Endothelial cell of umbilical vein (primary cell): ENCODE results near the gene PEAR1. TPM values are rescaled to one million over a fixed set of nuclear protein-coding genes. Genes with fewer than 3 reads are reported as not detected.

Experiments used
- BruUV-seq: library from RNA; stranded (reverse); fragments of 400-500 nt; replicated peaks from 2 replicates; lab custom pipeline; 2021; lab: Mats Ljungman, UMichigan
- CTCF ChIA-PET: fragments of 300-600, 350-600 bp; sonication (Branson Sonifier 250); formaldehyde crosslinking; loops from one replicate; lab custom pipeline; 2021; ENCODE audit warnings: antibody characterized with exemption, inconsistent platforms; lab: Charles Lee
- POLR2A ChIA-PET: fragments of 300-600, 350-600 bp; sonication (Branson Sonifier 250); formaldehyde crosslinking; loops from one replicate; lab custom pipeline; 2021; ENCODE audit warnings: antibody characterized with exemption, inconsistent platforms; lab: Charles Lee
- DNase-seq: peaks from one replicate; pipeline ENCODE4 v3.0.0-alpha.2; 2011; ENCODE audit warnings: low read depth, low spot score
- FAIRE-seq: peaks from 2 replicates; lab custom pipeline; 2011; peaks lifted over from hg19 to GRCh38; lab: Jason Lieb, UNC
- H2AFZ ChIP-seq: 2 replicates; pipeline ENCODE4 v1.6.0; 2012; ENCODE audit warnings: low read depth, low read length, control low read depth, inconsistent platforms
- H3K27ac ChIP-seq: 2 replicates; pipeline ENCODE4 v1.5.1; 2011; ENCODE audit warnings: low read depth, mild to moderate bottlenecking, control low read depth, low read length, moderate library complexity; ENCODE audit not compliant: insufficient read depth
- H3K27me3 ChIP-seq, 2 experiments: 2 replicates each; pipeline versions ENCODE4 v1.6.0 to v1.6.1; 2011; ENCODE audit warnings: low read length in 2 of 2, mixed read lengths in 1 of 2; ENCODE audit not compliant: control insufficient read depth in 2 of 2, insufficient read depth in 2 of 2
- H3K36me3 ChIP-seq, 2 experiments: 2 replicates in 1 of 2; 3 replicates in 1 of 2; pipeline ENCODE4 v1.5.1; 2011; ENCODE audit warnings: low read length in 2 of 2, mild to moderate bottlenecking in 1 of 2, moderate library complexity in 1 of 2; ENCODE audit not compliant: control insufficient read depth in 2 of 2, insufficient read depth in 2 of 2; ENCODE audit errors: extremely low read depth in 1 of 2
- H3K4me1 ChIP-seq: 3 replicates; pipeline ENCODE4 v1.5.1; 2011; ENCODE audit warnings: mild to moderate bottlenecking, low read length; ENCODE audit not compliant: control insufficient read depth, insufficient read depth; ENCODE audit errors: extremely low read depth
- H3K4me2 ChIP-seq: 2 replicates; pipeline ENCODE4 v1.6.1; 2011; ENCODE audit warnings: low read length, control low read depth, mixed read lengths; ENCODE audit not compliant: insufficient read depth
- H3K4me3 ChIP-seq, 3 experiments: fragments of 200-600 bp in 1 of 3; sonication (generic), shearing (Covaris generic) in 1 of 3; replicated peaks in 1 of 3; 2 replicates each; pipeline ENCODE4 v1.5.1; 2011 to 2016; ENCODE audit warnings: control low read depth in 3 of 3, low read length in 3 of 3, mild to moderate bottlenecking in 2 of 3, inconsistent platforms in 1 of 3, low read depth in 1 of 3, moderate library complexity in 1 of 3; ENCODE audit not compliant: insufficient read depth in 1 of 3
- H3K79me2 ChIP-seq: 2 replicates; pipeline ENCODE4 v1.6.0; 2012; ENCODE audit warnings: low read length, inconsistent platforms; ENCODE audit not compliant: control insufficient read depth, insufficient read depth
- H3K9ac ChIP-seq: replicated peaks from 2 replicates; pipeline ENCODE3; 2011; ENCODE audit warnings: low read length, control low read depth; ENCODE audit not compliant: insufficient read depth; ENCODE audit errors: extremely low read depth
- H3K9me1 ChIP-seq: replicated peaks from 3 replicates; pipeline ENCODE4 v1.6.0; 2011; ENCODE audit warnings: mild to moderate bottlenecking, low read length; ENCODE audit not compliant: control insufficient read depth, insufficient read depth; ENCODE audit errors: extremely low read depth
- H3K9me3 ChIP-seq: replicated peaks from 2 replicates; pipeline ENCODE4 v1.5.1; 2012; ENCODE audit warnings: low read length, inconsistent platforms; ENCODE audit not compliant: control insufficient read depth, insufficient read depth
- H4K20me1 ChIP-seq: replicated peaks from 2 replicates; pipeline ENCODE3; 2011; ENCODE audit warnings: mild to moderate bottlenecking, low read length; ENCODE audit not compliant: control insufficient read depth, insufficient read depth; ENCODE audit errors: extremely low read depth
- CTCF ChIP-seq, 2 donors: IDR thresholded peaks; 1 replicate in 1 of 2; 2 replicates in 1 of 2; pipeline ENCODE4 v1.5.1; 2011; ENCODE audit warnings: low read length in 2 of 2, mild to moderate bottlenecking in 2 of 2, moderate library complexity in 2 of 2, control low read depth in 1 of 2, inconsistent platforms in 1 of 2, low read depth in 1 of 2; ENCODE audit not compliant: insufficient read depth in 1 of 2; ENCODE audit errors: extremely low read depth in 1 of 2
- EZH2 ChIP-seq: IDR thresholded peaks from 2 replicates; pipeline ENCODE4 v1.6.1; 2012; ENCODE audit warnings: borderline replicate concordance, low read depth, mild to moderate bottlenecking, moderate library complexity, low read length, inconsistent platforms; ENCODE audit not compliant: severe bottlenecking
- FOS ChIP-seq: IDR thresholded peaks from 2 replicates; pipeline ENCODE4 v1.6.1; 2011; ENCODE audit warnings: mild to moderate bottlenecking, low read length, moderate library complexity, borderline replicate concordance; ENCODE audit not compliant: insufficient read depth
- GATA2 ChIP-seq: IDR thresholded peaks from 2 replicates; pipeline ENCODE4 v1.7.0; 2011; ENCODE audit warnings: low read depth, mild to moderate bottlenecking, moderate library complexity, mixed read lengths, low read length; ENCODE audit not compliant: insufficient read length, insufficient read depth
- JUN ChIP-seq: IDR thresholded peaks from 2 replicates; pipeline ENCODE4 v1.6.1; 2011; ENCODE audit warnings: borderline replicate concordance, low read depth; ENCODE audit not compliant: insufficient read length, insufficient read depth
- MYC ChIP-seq: IDR thresholded peaks from one replicate; pipeline ENCODE4 v1.6.1; 2011; ENCODE audit warnings: mild to moderate bottlenecking, low read depth, low read length
- POLR2A ChIP-seq: IDR thresholded peaks from 2 replicates; pipeline ENCODE4 v1.6.1; 2012; ENCODE audit warnings: low read depth, mild to moderate bottlenecking, control low read depth, low read length
- POLR2AphosphoS5 ChIP-seq: IDR thresholded peaks from 2 replicates; pipeline ENCODE4 v1.6.1; 2012; ENCODE audit warnings: low read depth, mild to moderate bottlenecking, control low read depth, low read length, moderate library complexity; ENCODE audit not compliant: insufficient read depth
- dilution Hi-C: fragments of 300-500 bp; cut with MboI; formaldehyde crosslinking; loops from one replicate; pipeline ENCODE4 v1.15.0; 2019; ENCODE audit warnings: low sequenced_read_pairs; ENCODE audit not compliant: extremely low pct_ligation_motif_present
- intact Hi-C: fragments of 100-400 bp; cut with micrococcal nuclease; formaldehyde crosslinking; loops from one replicate; pipeline ENCODE4 v1.10.0; 2022
- polyA plus RNA-seq, 4 experiments: library from polyadenylated mRNA; depleted of rRNA in 3 of 4; stranded (reverse) in 3 of 4; unstranded in 1 of 4; fragments of >200 nt; gene quantifications; 2 replicates each; pipeline versions ENCODE4 v1.2.1 to v1.2.3, GENCODE V29; 2011 to 2012; ENCODE audit warnings: missing spikeins in 1 of 4
- total RNA-seq: library from RNA; stranded (reverse); gene quantifications from 2 replicates; pipeline ENCODE4 v1.2.3, GENCODE V29; 2021
- TF ChIP-seq, protein P1 (sequence below): IDR thresholded peaks from 2 replicates; pipeline ENCODE4 v1.6.1; 2011; ENCODE audit not compliant: insufficient read depth, insufficient read length

PEAR1 gene
- total and polyA plus RNA-seq, 2 donors (not counting 3 experiments of a cell fraction or from before 2014, with no cell fraction given) = 90.7 to 106 TPM

DNA sequence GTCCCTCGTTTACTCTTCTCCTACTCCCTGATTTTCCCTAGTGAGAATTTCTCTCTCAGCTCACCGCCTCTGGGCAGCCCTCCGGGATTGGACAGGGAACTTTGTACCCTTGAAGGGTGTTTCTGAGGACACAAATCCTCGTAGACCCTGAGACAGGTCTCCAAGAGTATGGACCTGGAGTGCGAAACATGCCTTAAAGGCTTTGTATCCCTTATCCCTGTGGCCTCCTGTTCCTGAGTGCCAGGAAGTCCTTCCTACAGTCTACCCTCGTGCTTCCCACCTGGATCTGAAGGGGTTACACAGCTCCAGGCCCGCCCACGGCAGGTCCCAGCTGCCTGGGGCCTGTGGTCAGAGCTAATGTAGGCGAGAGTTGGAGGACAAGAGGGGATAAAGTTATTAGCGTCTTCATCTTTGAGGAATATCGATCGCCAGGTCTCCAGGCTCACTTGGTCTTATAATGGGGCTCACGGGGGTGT, 7.6 kb upstream of the PEAR1 start:
- Histone ChIP-seq H3K4me2 (no peak overlapping the region), H3K27me3 (peaks cover 5 to 20% of the 10 kb centered on the region in 2 experiments), H3K9me1 (no peaks in the 10 kb centered on the region), H3K9ac (no peak overlapping the region), H3K4me3 (no peak overlapping the region), H3K27ac (no peak overlapping the region), H3K9me3 (no peaks in the 10 kb centered on the region), H3K36me3 (no peaks in the 10 kb centered on the region), H2AFZ (no peak overlapping the region), H3K4me1 (no peaks in the 10 kb centered on the region), H4K20me1 (no peaks in the 10 kb centered on the region), H3K79me2 (no peaks in the 10 kb centered on the region)
- dilution Hi-C loops (no loop called here), intact Hi-C loops (no loop called here)
- no peak for TF ChIP-seq JUN
- TF ChIP-seq POLR2AphosphoS5 = no peak
- no peak for TF ChIP-seq GATA2
- TF ChIP-seq FOS = no peak
- no peak for TF ChIP-seq EZH2
- no peak for TF ChIP-seq POLR2A
- TF ChIP-seq MYC = no peak
- no peak for TF ChIP-seq CTCF (IDR thresholded peaks at IDR 0.05; ENCODE audit: extremely low read depth in 1 of 2, insufficient read depth in 1 of 2, low read depth in 1 of 2, low read length in 2 of 2)
- TF ChIP-seq, protein P1, sequence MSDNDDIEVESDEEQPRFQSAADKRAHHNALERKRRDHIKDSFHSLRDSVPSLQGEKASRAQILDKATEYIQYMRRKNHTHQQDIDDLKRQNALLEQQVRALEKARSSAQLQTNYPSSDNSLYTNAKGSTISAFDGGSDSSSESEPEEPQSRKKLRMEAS = no peak
- ChIA-PET POLR2A (no interaction called here), CTCF (interaction anchor here (0.9 to 8.4 kb wide), 7 partner anchors 25 to 196 kb away, joined by 3 to 123 read pairs (median 14); partner anchors contain the start of genes ISG20L2, METTL25B and NTRK1)
- BruUV-seq = no TSS peak
- DNase-seq (no peak), FAIRE-seq (no peak)
